IPS-NIHi11 (cell line): ENCODE measurements around the gene GPANK1.
A peak's percentile ranks its signal among the peaks of the same experiment; 100 is the strongest.

ENCODE experiments used
- DNase-seq: peaks from one replicate; pipeline ENCODE4 v3.0.0; 2012; ENCODE audit warnings: mixed read lengths, low spot score

GPANK1 gene

DNA sequence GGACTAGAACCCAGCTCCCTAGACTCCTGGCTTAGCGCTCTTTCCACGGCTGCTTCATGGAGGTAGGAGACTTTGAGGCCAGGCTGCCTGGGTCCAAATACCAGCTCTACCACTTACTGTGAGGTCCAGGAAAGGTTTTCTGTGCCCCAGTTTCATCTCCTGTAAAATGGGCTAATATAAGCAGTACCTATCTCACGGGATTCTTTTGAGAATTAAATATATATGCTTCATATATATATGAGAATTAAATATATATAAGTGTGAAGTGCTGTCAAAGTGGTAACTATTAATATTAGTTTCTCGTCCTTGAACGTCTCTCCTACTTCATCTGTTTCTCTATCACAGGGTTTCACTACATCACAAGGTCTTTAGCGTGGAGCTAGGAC lies 26.3 kb upstream of the GPANK1 start:
- DNase-seq = no peak

DNA sequence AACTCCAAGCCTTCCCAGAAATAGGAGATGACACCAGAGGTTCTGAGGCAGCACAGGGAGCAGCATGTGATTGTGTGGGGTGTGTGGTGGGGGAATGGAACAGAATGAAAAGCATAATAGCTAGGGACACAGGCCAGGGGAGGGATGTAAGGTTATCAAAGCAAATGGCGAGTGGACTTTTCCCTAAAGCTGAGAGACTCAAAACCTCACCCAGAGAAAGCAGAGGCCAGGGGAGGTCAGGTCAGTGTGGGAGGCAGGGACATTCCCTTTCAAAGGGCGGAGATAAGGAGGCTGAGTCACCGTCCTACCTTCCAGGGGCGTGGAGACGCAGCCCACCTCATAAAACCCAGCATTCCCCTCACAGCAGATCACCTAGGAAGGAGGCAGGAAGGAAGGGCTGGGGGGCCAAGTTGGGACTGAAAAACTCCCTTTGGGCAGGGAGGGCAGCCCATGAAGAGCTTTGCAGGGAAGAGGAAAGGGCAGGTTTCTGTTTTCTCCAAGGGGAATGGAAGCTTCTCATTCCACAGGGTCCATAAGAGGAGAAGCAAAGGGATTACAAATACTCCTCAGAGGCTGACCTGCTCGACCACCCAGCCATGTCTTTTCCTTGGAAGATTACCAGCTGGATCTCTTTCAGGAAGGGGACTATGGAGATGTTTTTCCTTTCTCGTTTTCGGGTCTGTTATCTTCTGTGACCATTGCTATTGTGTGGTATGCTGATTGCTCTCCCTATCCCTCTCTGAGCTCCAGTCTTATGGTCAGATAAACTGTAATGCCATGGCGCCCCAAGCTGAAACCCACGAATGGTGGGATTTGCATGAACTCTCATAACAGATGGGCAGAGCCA lies 25.7 kb upstream of the GPANK1 start:
- no peak for DNase-seq

DNA sequence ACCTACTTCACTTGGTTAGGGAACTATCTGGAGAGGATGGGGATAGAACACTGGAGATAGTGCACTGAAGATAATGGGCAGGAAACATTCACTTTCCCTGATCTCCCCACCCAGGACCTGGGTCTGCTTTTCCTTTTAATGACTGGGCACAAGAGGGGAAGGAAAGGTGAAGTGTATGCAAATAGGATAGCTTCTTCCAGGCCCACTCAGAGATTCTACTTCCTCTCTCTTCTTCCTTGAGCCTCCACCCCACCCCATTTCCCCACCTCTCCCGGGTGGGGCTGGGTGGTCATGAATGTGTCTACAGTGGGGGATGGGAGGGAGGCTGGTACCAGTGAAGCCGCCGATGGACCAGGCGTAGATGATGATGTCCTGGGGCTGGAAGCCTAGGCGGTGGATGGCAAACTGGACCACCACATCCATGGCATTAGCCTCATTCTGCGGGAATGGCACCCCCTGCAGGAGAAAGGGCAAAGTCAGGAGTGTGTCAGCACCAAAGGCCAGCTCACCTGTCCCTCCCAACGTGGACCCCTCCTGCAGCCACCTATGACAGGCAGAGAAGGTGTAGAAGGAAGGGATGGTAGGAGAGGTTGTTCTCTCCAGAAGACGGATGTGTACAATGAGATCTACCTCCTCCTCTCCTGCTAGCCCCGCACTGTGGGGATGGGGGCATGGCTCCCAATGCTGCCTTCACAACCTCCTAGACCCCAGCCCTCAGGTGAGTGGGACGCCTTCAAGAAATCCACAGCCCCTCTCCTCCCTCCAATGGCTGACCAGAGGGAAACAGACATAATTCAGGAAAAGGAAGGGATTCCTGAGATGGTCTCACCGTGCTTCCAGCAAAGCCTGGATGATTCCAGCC lies 24.7 kb upstream of the GPANK1 start:
- peak; percentile 61 for DNase-seq

DNA sequence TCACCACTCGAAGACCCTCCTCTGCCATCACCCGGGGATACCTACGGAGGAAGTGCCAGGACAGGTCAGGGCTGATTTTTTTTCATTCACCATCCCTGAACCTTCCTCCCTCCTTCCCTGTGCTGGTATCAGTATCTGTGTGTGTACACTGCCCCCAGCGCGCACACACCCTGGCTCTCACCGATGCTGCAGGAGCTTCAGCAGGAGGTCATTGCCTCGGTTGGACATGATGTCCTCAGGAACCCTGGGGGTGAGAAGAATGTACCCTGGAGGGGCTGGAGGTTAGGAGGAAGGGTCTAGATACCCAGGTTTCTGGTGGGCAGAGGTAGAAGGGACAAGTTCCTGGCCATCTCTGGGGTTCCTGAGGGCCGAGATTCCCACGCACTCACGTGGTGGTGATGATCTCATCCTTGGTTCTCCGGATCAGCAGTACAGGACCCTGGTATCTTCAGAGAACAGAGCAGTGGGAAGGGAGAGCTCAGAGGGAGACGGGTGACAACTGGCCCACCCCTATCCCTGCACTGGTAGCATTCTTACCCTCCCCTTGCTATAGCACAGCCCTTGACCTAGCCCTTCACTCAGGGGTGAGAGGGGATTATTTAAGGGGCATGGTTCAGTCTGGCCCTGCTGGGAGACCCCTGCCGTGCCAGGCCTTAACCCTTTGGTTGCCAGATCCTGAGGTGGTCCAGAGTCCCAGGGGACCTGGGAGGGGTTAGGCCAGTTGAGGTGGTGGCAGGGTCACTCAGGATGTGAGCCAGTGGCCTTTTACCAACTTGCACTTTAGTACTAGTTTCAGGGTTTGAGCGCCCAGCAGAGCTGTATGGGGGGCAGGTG lies 23.3 kb upstream of the GPANK1 start:
- DNase-seq = no peak

DNA sequence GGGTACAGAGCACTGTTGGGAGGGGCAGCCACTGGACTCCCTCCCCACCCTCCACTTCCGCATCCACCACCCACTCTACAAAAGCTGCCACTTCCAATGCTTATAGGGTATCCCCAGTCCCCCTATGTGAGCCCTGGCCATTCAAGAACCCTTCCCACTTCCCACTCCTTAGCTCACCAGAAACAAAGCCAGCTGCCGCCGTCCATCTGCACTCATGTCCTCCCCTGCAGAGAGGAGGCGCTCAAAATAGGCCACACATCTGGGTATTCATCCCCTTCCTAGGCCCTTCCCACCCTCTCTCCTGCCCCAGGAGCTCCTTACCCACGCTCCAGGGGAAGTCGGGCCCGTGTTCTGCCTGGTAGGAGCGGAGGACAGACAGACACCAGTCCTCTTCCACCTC lies 22.5 kb upstream of the GPANK1 start:
- no peak for DNase-seq

DNA sequence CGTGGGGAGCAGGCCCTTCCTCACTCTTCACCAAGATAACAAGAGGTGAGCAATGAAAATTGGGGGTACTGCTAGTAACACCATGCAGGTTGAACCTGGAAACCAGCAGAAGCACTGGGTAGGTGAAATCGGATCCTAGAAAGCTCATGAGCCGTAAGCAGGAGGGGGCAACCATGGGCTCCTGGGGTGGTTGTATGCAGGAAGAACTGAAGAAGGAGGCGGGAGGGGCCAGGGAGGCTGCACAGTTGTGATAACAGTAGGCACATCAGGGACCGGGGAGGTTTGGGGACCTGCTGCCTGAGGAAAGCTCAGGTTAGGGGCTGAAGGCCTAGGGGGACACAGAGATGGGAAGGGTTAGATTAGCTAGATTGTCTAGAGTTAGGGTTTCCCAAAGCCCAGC lies 21.7 kb upstream of the GPANK1 start:
- no peak for DNase-seq

DNA sequence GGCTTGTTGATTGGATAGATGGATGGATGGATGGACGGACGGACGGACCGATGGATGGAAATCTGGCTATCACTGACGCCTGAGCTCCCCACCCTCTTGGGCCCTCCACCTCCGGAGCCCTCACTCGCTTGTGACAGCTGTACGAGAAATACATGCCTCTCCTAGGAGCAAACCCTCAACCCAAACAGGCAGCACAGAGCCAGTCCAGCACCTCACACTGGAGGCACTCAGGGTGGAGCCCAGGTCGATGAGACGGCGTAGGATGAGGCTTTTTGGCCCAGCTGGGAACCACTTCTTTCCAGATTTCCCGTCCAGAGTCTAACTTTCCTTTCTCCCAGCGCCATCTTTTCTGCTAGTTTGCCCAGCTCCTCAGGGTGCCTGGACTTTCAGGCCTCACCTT lies 18.8 kb upstream of the GPANK1 start:
- DNase-seq = no peak

DNA sequence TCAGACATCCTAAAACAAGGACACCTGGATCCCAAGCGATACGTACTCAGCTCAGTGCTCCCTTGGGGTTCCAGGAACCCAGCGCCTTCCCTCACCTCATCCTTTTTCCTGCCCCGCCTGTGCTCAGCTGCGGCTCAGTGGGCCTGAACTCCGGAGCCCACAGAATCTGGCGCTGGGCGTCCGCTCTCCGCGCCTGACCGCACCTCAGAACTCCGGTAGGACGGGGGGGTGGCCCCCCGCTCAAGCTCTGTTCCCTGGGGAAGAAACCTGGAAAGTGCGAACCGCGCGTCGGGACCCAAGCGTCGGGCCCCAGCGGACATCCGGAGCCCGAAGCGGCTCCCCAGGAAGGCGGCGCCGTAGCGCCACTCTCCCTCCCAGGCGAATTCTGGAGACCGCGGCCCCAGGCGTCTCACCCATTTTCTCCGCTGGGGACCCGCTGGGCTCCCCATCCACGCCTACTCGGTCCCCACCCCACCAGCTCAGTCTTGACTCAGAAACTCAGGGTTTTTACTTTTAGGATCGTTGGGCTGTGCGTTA lies 16.4 kb upstream of the GPANK1 start:
- DNase-seq = peak; percentile 67

DNA sequence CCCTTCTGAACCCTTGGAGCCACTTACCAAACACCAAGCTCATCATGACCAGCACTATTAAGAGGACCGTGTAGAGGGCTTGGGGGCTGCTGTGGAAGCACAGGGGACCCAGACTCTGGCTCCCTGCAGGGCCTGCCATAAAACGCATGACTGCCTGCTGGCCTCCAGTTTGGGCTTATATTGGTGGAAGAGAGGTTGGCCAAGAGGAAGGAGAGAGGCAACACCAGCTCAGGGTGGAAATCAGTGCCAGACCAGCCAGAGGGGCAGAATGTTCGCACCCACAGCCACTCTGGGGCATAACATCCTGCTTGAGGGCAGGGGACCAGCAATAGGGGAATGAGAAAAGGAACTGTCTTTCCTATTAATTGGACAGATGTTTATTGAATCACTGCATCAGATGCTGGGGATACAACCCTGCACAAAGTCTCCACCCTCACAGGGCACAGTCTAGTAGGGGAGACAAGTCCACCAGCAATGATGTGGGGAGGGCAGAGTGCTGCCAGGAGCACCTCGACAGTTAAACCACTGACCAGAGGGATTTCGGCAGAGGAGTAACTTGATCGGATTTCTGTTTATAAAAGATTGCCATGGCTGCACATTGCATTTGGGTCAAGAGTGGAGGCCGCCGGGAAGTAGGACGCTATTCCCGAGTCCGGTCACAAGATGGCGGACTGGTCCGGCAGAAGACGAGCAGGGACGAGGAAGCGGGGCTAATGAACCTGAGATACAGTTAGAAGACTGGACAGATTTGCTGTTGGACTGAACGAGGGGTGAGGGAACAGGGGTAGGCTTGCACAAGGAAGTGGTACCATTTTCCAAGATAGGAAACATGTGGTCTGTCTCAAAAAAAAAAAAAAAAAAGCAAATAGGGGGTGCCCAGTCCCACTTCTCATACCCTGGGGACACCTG lies 15.7 kb upstream of the GPANK1 start, which contains the start of gene LY6G5C:
Gene LY6G5C, minus strand, starts transcription at position 842 of the 909 bp plus-strand sequence. Its CDS starts 694 bp downstream, at position 148.
- DNase-seq = peak; percentile 76

DNA sequence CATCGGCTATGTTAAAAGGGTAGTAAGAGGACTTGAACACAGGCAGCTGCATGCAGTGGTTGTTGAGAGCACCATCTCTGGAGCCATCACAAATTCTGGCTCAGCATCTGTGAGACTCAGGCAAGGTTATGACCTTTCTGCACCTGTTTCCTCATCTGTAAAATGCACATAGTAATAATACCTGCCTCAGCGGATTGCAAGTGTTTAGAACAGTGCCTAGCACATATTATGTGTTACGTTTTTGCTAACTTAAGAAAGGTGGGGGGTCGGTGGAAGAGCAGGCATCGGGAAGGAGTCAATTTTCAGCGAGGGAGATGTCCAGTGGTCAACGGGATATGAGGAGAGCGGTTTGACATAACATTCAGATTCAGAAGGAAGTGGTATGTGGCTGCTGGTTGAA lies 13.2 kb upstream of the GPANK1 start:
- DNase-seq = no peak

DNA sequence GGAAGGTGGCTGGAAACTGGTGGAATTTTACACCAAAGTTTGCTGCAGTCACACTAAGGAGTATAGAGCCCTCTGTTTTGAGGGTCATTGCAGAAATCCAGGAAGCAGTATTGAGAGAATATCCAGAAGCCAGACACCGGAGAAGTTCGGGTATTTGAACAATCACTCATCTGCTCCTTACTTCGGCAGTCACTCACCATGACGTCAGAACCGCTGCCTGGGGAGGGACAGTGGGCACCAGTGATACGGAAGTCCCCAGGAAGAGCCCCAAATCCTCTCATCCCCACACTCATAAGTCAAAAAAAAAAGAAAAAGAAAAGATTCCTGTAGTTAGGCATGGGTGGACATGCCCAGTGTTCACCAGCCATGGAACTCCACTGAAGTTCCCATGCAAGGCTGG lies 12.1 kb upstream of the GPANK1 start:
- DNase-seq = no peak

DNA sequence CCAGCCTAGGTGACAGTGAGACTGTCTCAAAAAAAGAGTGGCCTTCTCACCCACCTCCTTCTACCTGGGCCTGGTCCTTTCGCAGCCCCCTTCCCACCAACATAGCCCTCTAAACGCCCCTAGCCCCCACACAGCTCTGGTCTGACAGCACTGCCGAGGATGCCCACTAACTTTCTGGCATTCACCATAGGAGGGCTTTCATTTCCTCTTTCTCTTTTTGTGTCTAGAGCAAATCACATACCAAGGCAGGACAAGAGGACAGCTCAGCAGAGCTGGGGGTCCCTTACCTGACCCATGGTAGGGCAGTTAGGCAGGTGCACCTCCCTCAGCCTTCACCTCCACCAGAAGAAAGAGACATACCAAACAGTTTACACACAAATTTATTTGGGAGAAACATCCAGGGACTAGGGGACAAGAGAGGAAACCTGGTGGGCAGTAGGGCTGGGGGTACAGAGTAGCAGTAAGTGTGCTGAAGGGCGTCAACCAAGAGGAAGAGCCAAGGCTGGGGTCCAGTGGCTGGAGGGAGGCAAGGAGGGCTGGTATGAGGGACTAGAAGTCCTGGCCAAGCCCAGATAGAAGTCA lies 11.6 kb upstream of the GPANK1 start:
- no peak for DNase-seq

DNA sequence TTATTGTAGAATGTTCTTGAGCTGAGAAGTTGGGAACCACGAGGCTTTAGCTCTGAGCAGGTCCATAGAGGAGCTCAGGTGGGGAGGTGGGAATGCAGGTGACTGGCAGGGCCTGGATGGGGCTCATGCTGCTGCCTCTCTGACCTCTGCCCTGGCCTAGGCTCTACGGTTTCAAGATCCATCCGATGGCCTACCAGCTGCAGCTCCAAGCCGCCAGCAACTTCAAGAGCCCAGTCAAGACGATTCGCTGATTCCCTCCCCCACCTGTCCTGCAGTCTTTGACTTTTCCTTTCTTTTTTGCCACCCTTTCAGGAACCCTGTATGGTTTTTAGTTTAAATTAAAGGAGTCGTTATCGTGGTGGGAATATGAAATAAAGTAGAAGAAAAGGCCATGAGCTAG lies 4.9 kb upstream of the GPANK1 start, which contains the start of gene LY6G5B:
Gene LY6G5B, plus strand, starts transcription at position 301 of the 400 bp plus-strand sequence. CDS start 975 bp downstream, outside the sequence.
- no peak for DNase-seq

DNA sequence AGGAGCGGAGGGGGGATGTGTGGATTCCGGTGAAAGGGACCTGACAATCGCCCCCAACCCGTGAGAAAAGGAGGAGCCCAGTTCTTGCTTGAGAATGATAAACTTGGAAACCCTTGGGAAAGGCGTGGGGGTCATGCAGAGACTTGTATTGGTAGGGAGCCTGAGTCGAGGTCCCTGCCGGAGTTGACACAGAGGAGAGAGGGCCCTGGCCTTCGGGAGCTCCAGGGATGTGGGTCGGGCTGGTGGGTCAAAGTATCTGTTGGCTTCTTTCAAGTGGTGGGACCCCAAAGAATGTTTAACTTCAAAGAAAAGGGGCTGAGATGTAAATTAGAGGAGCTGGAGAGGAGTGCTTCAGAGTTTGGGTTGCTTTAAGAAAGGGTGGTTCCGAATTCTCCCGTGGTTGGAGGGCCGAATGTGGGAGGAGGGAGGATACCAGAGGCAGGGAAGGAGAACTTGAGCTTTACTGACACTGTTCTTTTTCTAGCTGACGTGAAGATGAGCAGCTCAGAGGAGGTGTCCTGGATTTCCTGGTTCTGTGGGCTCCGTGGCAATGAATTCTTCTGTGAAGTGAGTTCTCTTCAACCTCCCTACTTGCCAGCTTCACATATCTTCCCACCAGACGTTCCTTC lies 1.7 kb upstream of the GPANK1 start:
- DNase-seq = no peak

DNA sequence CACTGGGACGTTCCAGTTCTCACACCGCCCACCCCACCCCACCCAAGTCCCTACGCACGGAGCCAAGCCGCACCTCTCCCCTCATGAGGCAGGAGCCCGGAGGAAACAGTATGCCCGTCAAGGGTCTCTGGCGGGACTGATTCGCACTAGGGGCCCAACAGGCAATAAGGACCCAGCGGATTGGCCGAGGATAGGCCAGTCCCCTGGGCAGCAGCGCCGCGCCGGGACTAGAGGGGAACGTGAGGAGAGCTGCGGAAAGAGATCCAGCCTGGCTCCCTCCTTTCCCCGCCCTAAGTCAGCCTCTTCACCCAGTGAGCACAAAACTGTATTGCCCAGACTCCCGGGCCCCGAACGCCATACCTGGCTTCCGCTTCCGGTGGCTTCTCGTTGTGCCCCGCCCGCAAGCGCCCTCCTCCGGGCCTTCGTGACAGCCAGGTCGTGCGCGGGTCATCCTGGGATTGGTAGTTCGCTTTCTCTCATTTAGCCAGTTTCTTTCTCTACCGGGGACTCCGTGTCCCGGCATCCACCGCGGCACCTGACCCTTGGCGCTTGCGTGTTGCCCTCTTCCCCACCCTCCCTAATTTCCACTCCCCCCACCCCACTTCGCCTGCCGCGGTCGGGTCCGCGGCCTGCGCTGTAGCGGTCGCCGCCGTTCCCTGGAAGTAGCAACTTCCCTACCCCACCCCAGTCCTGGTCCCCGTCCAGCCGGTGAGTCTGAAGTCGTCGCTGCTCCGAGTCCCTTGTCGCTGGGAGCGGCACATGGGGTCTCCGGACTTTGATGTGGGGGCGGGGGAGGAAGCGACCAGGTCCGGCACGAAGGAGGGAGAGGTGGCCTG lies 922 bp upstream of the GPANK1 start, which contains the start of gene CSNK2B:
Gene CSNK2B, plus strand, starts transcription at position 580 of the 836 bp plus-strand sequence. CDS start 752 bp downstream, outside the sequence.
- DNase-seq = peak; percentile 96

DNA sequence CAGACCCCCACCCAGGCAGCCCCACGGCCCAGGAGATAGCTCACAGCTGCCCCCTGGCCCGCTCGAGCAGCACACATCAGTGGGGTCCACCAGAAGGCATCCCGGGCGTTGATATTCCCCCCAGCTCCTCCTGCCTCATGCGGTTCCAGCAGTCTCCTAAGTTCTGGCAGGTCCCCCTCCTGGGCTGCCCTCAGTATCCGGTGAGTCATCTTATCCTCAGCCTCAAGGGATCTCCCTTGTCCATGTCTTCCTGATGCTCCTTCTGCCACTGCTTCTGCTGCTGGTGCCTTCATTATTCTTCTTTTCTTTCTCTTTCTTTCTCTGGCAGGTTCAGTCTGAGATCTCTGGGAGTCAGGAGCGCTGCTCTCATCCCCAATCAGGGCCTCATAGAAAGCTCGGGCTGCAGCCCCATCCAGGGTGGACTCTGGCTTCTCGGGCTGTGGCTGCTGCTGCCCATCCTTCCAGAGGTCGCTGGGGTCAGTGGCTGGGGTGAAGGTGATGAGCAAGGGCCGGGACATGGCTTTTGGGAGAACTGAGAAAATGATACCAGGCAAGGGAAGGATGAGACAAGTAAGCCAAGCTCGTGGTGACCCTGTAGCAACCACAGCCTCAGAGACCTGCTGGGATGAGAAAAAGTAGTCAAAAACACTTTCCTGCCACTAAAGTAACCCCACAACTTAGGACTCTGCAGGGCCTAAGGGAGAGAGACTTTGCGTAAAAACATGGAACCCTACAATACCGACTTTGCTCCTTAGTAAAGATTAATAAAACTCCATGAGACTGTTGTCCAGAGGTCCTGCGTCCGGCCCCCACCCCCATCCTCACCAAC lies 622 bp downstream of the GPANK1 start:
- no peak for DNase-seq

DNA sequence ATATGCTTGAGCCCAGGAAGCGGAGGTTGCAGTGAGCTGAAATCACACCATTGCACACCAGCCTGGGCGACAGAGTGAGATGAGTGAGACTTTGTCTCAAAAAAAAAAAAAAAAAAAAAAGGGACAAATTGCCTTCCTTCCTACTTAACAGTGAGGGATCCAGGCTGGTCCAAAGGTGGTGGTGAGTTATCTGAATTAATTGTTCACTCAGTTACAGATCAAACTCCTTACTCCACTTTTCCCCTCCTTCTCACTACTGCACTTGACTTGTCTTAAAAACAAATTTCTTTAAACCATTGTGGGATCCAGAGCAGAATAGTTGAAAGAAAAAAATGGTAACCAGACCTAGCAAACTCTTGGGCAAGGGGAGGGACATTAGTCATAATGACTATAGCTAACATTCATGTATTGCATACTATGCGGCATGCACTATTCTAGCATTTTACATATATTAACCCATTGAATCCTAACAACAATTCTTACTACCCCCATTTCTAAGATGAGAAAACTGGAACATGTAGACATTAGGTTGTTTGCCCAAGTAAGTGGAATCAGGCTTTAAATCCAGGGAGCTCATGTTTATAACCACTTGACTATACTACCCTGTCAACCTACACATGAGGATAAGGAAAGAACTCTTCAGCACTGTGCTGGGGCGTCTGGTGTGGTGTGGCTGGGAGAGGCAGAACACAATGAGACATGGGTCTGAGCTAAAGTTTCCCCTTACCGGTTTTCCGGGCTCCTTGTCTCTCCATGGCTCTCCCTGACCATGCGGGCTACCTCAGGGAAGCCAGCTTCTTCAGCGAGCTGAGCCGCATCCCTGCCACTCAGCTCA lies 1.5 kb downstream of the GPANK1 start:
- DNase-seq = no peak
